Skeletal muscle tissue (tissue), 4 donors: ENCODE data around the gene PTMA. TPM values are rescaled to one million over a fixed set of nuclear protein-coding genes. Genes with fewer than 3 reads are reported as not detected.

Experiments used
- H3K27ac ChIP-seq: one replicate; pipeline ENCODE4 v1.7.0; 2013; ENCODE audit warnings: mild to moderate bottlenecking, low read depth, low read length, inconsistent platforms
- H3K27me3 ChIP-seq, 3 donors: one replicate each; pipeline ENCODE4 v1.7.0; 2013; ENCODE audit warnings: low read length in 3 of 3; ENCODE audit not compliant: control insufficient read depth in 3 of 3, insufficient read depth in 3 of 3
- H3K36me3 ChIP-seq, 3 donors: one replicate each; pipeline ENCODE4 v1.7.0; 2013; ENCODE audit warnings: low read length in 3 of 3; ENCODE audit not compliant: control insufficient read depth in 3 of 3, insufficient read depth in 3 of 3
- H3K4me1 ChIP-seq, 3 donors: one replicate each; pipeline ENCODE4 v1.7.0; 2013; ENCODE audit warnings: low read length in 3 of 3, mild to moderate bottlenecking in 3 of 3; ENCODE audit not compliant: control insufficient read depth in 3 of 3, insufficient read depth in 3 of 3
- H3K4me3 ChIP-seq, 3 donors: one replicate each; pipeline ENCODE4 v1.7.0; 2013; ENCODE audit warnings: low read length in 3 of 3
- H3K9ac ChIP-seq, 3 donors: one replicate each; pipeline ENCODE4 v1.7.0; 2013; ENCODE audit warnings: low read length in 3 of 3, mild to moderate bottlenecking in 3 of 3, moderate library complexity in 2 of 3, low read depth in 1 of 3
- H3K9me3 ChIP-seq, 3 donors: one replicate each; pipeline ENCODE4 v1.7.0; 2013; ENCODE audit warnings: low read length in 3 of 3; ENCODE audit not compliant: control insufficient read depth in 3 of 3
- total RNA-seq: library from RNA; depleted of rRNA; stranded (reverse); fragments of >200 nt; gene quantifications from one replicate; pipeline ENCODE4 v1.2.3, GENCODE V29; 2014
- donor health status: Osteomylitis.

PTMA gene
- total RNA-seq, 1 donor from 2014 or later: 422 TPM

DNA sequence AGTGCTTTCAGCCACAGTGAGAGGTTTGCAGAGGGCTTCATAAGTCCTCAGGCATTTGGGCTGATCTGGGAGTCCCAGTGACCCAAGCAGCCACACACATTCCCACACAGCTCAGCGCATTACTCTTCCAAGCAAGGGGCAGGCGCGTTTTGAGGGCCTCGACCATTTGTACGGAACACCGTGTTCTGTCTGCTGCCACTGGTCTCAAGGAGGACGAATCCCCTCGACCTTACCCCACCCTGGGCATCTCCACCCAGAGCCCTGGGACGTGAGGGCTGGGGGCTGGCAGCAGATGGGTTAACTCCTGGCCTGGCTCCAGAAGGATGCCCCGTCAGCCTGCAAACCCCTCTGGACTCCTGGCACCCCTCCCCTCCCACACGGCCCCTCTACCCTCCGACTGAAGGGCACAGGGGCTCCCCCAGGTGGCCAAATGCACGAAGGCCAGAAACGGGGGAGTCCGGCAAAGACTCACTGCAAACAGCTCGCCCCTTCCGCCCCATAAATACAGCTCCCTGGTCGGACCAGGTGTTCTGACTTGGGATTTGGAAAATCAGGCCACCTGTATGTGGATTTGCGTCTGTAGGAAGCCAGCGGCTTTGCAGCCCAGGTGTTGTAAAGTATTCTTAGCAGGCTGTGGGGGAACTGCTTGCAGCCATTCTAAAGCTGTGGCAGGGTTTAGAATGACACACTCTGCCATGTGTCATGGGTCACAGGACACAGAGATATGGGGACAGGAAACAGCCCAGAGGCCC is 33.6 kb upstream of the PTMA start:
- H3K9ac ChIP-seq: peak overlapping the region; percentile 52 to 79 (median 65)

DNA sequence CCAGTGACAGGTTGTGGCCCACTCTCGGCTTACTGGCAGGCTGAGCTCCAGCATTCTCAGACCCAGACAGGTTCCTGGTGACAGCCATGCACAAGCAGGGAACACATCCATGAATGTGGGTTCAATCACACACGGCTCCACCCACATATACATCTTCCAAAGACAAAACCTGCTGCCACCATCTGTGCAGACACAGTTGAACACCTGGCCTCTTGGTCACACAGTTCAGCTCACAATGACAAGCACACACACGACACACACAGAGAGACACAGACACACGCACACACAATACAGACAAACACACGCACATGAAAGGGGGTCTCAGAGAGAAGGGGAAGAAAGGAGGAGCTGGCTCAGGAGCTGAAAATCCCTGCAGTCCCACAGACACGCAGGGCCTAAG is 32.1 kb upstream of the PTMA start:
- H3K36me3 ChIP-seq: no peaks in the 10 kb centered on the region
- no peak overlapping the region for H3K4me3 ChIP-seq
- no peak overlapping the region for H3K27ac ChIP-seq
- H3K4me1 ChIP-seq: peaks cover 32 to 41% (median 35%) of the 10 kb centered on the region in 3 donors
- H3K9ac ChIP-seq: no peak overlapping the region
- H3K9me3 ChIP-seq: no peaks in the 10 kb centered on the region
- no peaks in the 10 kb centered on the region for H3K27me3 ChIP-seq

More for the DNA sequence above, 33.6 kb upstream of the PTMA start:
- H3K36me3 ChIP-seq: no peaks in the 10 kb centered on the region
- H3K4me1 ChIP-seq: peaks cover 33 to 37% (median 36%) of the 10 kb centered on the region in 3 donors
- H3K9me3 ChIP-seq: no peaks in the 10 kb centered on the region
- no peaks in the 10 kb centered on the region for H3K27me3 ChIP-seq
- peak overlapping the region in 2 of 3 donors; percentile 21 to 45 for H3K4me3 ChIP-seq
- H3K27ac ChIP-seq: peak overlapping the region; percentile 75

DNA sequence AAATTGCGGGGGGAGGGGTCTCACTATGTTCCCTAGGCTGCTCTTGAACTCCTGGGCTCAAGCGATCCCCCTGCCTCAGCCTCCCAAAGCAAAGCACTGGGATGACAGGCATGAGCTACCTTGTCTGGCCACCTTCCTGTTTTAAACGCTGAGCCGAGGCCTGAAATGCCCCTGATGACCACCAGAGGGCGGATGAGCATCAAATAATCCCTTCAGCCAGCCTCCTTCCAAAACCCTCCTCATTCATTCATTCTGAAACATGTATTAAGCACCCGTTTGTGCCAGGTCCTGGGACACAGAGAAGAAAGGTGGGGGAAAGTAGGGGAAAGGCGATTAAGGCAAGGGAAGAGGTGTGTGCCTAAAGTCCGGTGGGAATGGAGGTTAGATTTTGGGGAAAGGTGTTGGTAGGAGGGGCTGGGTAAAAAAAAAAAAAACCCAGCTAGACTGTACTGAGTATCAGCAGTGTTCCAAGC is 30.7 kb upstream of the PTMA start:
- no peaks in the 10 kb centered on the region for H3K36me3 ChIP-seq
- no peak overlapping the region for H3K27ac ChIP-seq
- H3K4me1 ChIP-seq: peaks cover 24 to 35% (median 28%) of the 10 kb centered on the region in 3 donors
- H3K9ac ChIP-seq: no peak overlapping the region
- no peak overlapping the region for H3K4me3 ChIP-seq
- no peaks in the 10 kb centered on the region for H3K9me3 ChIP-seq
- H3K27me3 ChIP-seq: no peaks in the 10 kb centered on the region

DNA sequence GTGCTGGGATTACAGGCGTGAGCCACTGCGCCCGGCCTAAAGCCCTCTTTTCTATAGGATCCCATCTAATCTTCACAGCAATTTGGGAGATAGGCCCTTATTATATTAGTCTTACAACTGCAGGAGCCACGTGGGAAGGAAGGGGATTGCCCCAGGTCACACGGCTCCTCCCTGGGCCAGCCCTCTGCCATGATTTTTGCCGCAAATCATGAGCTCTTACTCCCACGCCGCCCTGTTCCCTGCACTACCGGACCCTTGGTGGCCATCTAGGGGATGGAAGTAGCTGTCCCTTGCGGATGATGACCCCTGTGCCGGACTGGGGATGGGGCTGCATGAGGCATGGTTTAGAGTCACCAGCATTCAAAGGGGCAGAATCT is 28.4 kb upstream of the PTMA start:
- Histone ChIP-seq H3K27me3 (no peaks in the 10 kb centered on the region), H3K9me3 (no peaks in the 10 kb centered on the region), H3K9ac (no peak overlapping the region), H3K27ac (peak overlapping the region; percentile 80), H3K4me3 (no peak overlapping the region), H3K36me3 (no peaks in the 10 kb centered on the region), H3K4me1 (peaks cover 12 to 19% (median 15%) of the 10 kb centered on the region in 3 donors)

DNA sequence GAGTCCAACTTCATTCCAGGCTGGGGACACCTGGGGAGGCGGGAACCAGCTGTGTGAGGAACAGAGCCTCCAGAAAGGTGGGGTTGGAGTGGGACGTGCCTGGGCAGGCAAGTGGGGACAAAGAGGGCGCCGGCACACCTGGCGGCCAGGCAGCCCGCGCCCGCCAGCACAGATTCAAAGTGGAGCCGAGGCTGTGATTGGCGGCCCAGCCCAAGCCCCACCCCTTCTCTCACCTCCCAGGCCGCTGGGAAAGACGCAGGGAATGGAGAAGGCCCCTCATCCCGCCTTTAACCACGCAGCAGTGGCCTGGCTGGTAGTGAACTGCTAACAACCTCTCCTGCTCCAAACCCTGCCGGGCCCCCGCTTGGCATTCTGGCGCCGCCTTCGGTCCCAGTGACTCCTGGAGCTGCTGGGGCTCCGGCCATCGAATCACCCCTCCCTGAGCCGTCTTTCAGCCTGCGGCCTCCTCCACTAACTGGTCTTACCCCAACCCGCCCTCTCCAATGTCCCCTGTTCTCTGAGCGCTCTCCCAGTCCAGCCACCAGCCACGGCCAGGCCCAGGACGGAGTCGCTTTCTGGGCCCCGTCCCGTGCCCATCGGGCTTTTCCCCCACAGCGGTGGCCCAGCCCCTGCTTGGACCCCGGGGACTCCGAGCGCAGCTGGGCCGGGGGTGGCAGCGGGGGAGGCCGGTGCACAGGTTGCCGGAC is 27.9 kb upstream of the PTMA start:
- Histone ChIP-seq H3K4me1 (peaks cover 9 to 14% (median 11%) of the 10 kb centered on the region in 3 donors), H3K9ac (peak overlapping the region; percentile 57 to 98 (median 71)), H3K27me3 (no peaks in the 10 kb centered on the region), H3K27ac (peak overlapping the region; percentile 80), H3K4me3 (peak overlapping the region; percentile 54 to 72 (median 72)), H3K36me3 (no peaks in the 10 kb centered on the region), H3K9me3 (no peaks in the 10 kb centered on the region)

DNA sequence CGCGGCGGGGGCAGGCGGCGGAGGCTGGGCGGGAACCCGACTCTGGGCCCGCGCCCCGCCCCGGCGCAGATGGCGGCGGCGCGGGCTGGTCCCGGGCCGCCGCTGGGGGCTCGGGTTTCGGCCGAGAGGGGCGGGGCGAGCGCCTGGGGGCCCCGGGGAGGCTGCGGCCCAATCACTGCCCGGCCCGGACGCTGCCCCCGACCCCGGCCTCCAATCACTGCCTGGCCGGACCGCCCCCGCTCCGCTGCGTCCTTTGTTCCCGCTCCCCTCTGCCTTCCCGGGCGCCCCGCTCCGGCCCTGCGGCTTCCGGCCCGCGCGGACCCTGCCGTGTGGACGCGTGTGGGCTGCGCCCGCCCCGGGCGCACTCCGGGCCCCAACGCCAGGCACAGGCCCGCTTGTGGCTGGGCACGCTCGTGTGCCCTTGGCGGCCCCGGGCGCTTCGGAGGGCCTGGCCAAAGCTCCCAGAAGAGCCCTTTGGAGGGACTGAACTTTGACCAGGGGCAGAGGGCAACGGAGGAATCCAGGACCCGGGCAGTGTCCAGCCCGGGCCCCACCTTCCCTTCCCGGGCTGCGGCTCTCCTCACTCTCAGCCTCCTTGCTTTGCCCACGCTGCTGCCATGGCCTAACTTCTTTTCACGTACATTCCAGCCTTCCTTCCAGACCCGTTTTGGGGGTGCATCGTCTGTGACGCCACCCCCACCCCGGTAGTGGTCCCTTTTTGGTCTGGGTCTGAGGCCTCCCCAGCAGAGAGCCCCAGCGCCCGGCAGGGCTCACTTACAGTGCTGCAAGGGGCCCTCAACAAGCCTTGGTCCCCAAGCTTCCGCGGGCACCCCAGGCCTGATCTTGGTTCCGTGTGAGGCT is 27.1 kb upstream of the PTMA start:
- no peaks in the 10 kb centered on the region for H3K27me3 ChIP-seq
- peak overlapping the region; percentile 95 for H3K27ac ChIP-seq
- peak overlapping the region; percentile 59 to 82 (median 77) for H3K4me3 ChIP-seq
- H3K4me1 ChIP-seq: peaks cover 9 to 14% (median 11%) of the 10 kb centered on the region in 3 donors
- peak overlapping the region; percentile 98 for H3K9ac ChIP-seq
- H3K9me3 ChIP-seq: no peaks in the 10 kb centered on the region
- no peaks in the 10 kb centered on the region for H3K36me3 ChIP-seq

DNA sequence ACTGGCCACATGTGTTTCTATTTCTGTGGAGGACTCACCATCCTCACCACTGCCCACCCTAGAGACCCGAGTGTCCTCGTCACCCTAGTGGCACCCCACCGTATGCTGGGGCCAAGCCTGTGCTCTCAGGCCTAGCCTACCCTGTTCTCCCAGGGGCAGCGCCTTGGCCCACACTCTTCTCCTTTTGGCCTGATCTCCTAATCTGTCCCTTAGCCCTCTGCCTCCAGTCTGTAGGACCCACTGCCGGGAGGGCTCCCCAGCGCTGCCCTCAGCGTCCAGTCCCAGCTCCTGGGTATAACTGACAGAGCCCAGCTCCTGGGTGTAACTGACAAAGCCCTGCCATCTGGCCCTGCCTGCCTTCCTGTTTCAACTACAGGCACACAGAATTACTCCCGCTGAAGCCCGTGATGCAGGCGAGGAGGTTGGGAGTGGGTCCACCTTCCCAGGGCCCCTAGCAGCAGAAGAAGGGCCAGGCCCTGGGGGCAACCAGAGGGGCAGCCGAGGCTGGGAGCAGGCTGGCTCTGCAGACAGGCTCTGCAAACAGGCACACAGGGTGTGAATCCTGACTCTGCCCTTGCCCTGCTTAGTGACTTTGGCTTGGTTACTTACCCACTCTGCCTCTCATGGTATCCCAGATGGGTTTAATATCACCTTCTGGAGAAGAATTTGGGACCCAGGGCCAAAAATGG is 25.6 kb upstream of the PTMA start:
- Histone ChIP-seq H3K27ac (no peak overlapping the region), H3K36me3 (no peaks in the 10 kb centered on the region), H3K4me3 (no peak overlapping the region), H3K9me3 (no peaks in the 10 kb centered on the region), H3K9ac (peak overlapping the region in 1 of 3 donors; percentile 16), H3K4me1 (peaks cover 8 to 24% (median 18%) of the 10 kb centered on the region in 3 donors), H3K27me3 (no peaks in the 10 kb centered on the region)

DNA sequence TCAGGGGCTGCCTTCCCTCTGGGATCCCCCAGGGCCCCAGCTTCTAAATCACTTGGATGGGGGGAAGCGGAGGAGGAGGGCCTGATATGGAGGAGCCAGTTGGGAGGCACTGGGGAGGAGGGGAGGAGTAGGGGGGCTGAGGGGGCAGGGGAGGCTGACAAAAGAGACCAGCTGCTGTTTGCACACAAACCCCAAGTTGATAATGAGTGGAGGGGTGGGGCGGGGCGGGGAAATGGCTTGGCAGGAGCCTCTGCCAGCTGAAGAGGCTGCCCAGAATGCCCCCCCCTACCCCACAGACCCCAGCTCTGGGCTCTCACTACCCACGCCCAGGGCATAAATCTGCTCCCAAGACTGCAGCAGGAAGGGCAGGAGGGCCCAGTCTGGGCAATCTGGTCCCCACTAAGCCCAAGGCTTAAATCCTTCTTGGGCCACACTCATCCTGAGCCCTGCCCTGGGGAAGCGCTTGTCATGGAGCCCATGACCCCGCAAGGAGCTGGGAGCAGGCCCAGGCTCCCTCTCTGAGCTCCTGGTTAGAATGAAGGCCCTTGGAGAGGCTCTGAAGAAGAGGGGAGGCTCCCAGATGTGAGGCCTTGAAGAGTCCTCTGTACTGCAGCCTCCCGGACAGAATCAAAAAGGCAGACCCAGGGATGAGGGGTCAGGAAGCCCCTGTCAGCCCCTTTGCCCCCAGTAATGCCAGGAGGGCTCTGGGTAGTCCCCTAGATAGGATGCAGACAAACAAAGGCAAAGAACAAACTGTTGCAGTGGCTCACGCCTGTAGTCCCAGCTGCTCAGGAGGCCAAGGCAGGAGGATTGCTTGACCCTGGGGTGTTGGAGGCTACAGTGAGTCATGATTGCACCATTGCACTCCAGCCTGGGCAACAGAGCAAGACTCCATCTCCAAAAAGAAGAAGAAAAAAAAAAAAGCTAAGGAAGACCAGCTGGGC is 24.8 kb upstream of the PTMA start:
- no peaks in the 10 kb centered on the region for H3K27me3 ChIP-seq
- no peaks in the 10 kb centered on the region for H3K36me3 ChIP-seq
- H3K4me3 ChIP-seq: no peak overlapping the region
- no peak overlapping the region for H3K9ac ChIP-seq
- H3K4me1 ChIP-seq: peaks cover 14 to 32% (median 23%) of the 10 kb centered on the region in 3 donors
- H3K27ac ChIP-seq: no peak overlapping the region
- H3K9me3 ChIP-seq: no peaks in the 10 kb centered on the region
